SJSA1 (cell line): Measurements from ENCODE around the gene AFTPH. TPM values are rescaled to one million over a fixed set of nuclear protein-coding genes. Genes with fewer than 3 reads are reported as not detected.

Source experiments
- DNase-seq, 2 experiments: peaks; one replicate each; pipeline ENCODE4 v3.0.0-alpha.2; 2015 to 2020; ENCODE audit warnings: low spot score in 2 of 2, low read depth in 1 of 2
- H3K27ac ChIP-seq: fragments of 250-450 bp; sonication (Bioruptor Pico); 2 replicates; pipeline ENCODE4 v1.5.1; 2020; ENCODE audit warnings: mild to moderate bottlenecking, moderate library complexity
- H3K27me3 ChIP-seq: fragments of 250-450 bp; sonication (Bioruptor Pico); replicated peaks from 2 replicates; pipeline ENCODE4 v1.5.1; 2020; ENCODE audit warnings: mild to moderate bottlenecking, moderate library complexity
- H3K36me3 ChIP-seq: fragments of 250-450 bp; sonication (Bioruptor Pico); 2 replicates; pipeline ENCODE4 v1.5.1; 2020; ENCODE audit warnings: mild to moderate bottlenecking
- H3K4me1 ChIP-seq: fragments of 250-450 bp; sonication (Bioruptor Pico); replicated peaks from 2 replicates; pipeline ENCODE4 v1.6.1; 2021; ENCODE audit warnings: mild to moderate bottlenecking
- H3K4me3 ChIP-seq: fragments of 250-450 bp; sonication (Bioruptor Pico); 2 replicates; pipeline ENCODE4 v1.5.1; 2020; ENCODE audit warnings: mild to moderate bottlenecking
- H3K9me3 ChIP-seq: fragments of 250-450 bp; sonication (Bioruptor Pico); replicated peaks from 2 replicates; pipeline ENCODE4 v1.5.1; 2020; ENCODE audit warnings: mild to moderate bottlenecking
- total RNA-seq: library from RNA; depleted of rRNA; stranded (reverse); fragments of >200 nt; shearing (Covaris generic); gene quantifications from 2 replicates; pipeline ENCODE4 v1.2.3, GENCODE V29; 2014; rRNA removed

Gene AFTPH, protein sequence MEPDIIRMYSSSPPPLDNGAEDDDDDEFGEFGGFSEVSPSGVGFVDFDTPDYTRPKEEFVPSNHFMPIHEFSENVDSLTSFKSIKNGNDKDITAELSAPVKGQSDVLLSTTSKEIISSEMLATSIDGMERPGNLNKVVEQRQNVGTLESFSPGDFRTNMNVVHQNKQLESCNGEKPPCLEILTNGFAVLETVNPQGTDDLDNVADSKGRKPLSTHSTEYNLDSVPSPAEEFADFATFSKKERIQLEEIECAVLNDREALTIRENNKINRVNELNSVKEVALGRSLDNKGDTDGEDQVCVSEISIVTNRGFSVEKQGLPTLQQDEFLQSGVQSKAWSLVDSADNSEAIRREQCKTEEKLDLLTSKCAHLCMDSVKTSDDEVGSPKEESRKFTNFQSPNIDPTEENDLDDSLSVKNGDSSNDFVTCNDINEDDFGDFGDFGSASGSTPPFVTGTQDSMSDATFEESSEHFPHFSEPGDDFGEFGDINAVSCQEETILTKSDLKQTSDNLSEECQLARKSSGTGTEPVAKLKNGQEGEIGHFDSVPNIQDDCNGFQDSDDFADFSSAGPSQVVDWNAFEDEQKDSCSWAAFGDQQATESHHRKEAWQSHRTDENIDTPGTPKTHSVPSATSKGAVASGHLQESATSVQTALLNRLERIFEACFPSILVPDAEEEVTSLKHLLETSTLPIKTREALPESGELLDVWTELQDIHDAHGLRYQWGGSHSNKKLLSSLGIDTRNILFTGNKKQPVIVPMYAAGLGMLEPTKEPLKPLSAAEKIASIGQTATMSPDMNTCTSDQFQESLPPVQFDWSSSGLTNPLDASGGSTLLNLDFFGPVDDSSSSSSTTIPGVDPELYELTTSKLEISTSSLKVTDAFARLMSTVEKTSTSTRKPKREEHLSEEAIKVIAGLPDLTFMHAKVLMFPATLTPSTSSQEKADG
- total RNA-seq, result 20.4 and 24.4 TPM in 2 replicates

DNA sequence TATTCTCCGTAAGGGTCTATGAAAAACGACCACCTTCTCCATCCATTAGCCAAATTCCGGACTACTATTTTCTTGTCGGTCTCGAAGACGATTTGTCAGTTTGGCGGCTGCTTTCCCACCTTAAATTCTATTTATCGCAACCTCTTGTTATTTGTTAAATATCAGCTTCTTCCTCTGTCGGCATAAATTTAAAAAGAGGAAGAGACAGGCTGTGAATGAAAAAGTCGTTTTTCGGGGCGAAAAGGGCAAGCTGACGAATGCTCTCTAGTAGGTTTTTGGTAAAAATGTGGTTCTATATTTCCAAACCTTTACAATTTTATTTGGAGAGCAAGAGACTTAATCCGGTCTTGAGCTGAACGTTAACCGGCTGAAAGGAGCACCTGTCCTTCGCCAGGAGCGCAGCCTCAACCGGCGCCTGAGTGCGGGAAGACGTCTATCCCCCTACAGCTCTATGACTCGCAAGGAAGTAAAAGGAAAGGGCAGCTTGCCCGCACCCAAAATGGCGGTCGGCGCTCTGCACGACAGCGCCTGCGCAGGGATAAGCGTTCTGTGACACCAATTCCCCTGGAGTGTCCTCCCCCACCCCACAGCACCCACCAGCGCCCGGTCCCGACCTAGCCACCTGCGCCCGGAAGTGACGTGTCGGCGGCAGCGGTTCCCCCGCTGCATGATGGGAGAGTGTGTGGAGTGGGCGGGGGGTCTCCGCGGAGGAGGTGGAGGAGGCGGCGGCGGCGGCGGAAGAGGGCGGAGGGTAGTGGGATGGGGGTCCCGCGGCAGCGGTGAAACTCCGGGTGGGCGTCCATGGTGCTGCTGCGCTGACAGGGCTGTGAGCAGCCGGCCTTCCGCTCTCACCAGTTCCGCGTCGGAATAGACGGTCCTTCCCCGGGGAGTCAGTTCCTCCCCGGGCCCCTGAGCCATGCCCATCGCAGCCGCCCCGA is at the start of gene AFTPH:
Gene AFTPH, plus strand, starts transcription at position 663 of the 938 bp plus-strand sequence. CDS start 27,147 bp downstream, outside the sequence.
- Histone ChIP-seq H3K4me3 (peak within 1 kb of the TSS; percentile 86), H3K27ac (0 out of 2 replicates have a peak within 1 kb of the TSS, but pooled peaks have one; percentile 4), H3K27me3 (peaks cover 11% of the 10 kb centered on the region), H3K4me1 (peaks cover 6% of the 10 kb centered on the region), H3K36me3 (peaks cover 6% of the 10 kb centered on the region; the same call in 1 of the 2 replicates), H3K9me3 (no peaks in the 10 kb centered on the region)
- peak; percentile 97 to 99 for DNase-seq

DNA sequence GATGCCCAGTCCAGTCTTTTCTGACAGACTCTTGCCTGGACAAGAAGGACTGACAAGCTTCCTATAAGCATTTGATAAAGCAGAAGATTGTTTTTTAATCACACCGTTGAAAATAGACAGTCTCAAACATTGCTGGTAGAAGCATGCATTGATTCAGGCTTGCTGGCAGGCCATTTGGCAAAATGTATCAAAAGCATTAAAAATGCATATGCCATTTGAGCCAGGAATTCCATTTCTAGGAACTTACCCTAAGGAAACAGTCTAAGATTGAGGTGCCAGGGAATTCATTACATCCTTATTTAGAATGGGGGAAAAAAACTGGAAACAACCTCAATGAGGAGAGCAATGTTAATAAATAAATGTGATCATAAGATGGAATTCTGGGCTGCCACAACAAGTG is 49.5 kb upstream of the AFTPH start:
- no peaks in the 10 kb centered on the region for H3K36me3 ChIP-seq
- H3K9me3 ChIP-seq, result no peaks in the 10 kb centered on the region
- no peak for DNase-seq
- 0 out of 2 replicates have a peak, but pooled peaks cover 2% of the 10 kb centered on the region for H3K27me3 ChIP-seq
- no peaks in the 10 kb centered on the region for H3K4me1 ChIP-seq
- H3K4me3 ChIP-seq, result no peak overlapping the region
- H3K27ac ChIP-seq, result no peak overlapping the region

DNA sequence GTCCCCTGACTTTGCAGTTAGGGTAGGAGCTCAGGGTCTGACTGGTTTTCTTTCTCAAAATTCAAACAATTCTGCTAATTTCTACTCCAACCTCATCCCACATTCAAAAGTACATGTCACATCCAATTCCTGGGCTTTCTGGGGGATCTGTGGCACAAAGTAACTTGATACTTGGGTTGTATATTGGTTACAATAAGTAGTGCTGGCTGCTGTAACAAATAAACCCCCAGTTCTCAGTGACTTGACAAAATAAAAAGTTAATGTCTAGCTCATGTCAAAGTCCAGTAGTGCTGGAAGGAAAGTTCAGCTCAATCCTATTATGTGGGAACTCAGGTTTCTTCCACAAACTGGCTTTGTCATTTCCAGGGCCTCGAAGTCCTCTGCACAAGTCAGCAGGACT is 47.1 kb upstream of the AFTPH start:
- no peak overlapping the region for H3K27ac ChIP-seq
- H3K27me3 ChIP-seq, result no peaks in the 10 kb centered on the region
- no peaks in the 10 kb centered on the region for H3K4me1 ChIP-seq
- no peaks in the 10 kb centered on the region for H3K36me3 ChIP-seq
- no peak for DNase-seq
- no peaks in the 10 kb centered on the region for H3K9me3 ChIP-seq
- no peak overlapping the region for H3K4me3 ChIP-seq

DNA sequence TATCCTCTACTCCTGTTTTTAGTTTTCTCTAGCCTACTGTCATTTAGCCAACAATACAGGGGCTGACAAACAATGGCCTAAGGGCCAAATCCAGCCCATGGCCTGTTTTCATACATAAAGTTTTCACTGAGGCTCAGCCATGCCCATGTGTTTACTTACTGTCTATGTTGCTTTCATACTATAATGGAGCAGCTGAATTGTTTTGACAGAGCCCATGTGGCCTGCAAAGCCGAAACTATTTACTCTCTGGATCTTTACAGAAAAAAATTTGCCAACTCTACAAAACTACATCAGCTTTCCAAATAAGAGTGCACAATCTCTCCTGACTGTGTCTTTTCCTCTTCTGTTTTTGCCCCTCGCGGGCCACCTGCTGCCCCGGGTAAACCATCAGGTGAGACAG is 46.1 kb upstream of the AFTPH start:
- H3K9me3 ChIP-seq, result no peaks in the 10 kb centered on the region
- no peaks in the 10 kb centered on the region for H3K27me3 ChIP-seq
- no peak for DNase-seq
- no peaks in the 10 kb centered on the region for H3K4me1 ChIP-seq
- no peaks in the 10 kb centered on the region for H3K36me3 ChIP-seq
- H3K27ac ChIP-seq, result no peak overlapping the region
- no peak overlapping the region for H3K4me3 ChIP-seq

DNA sequence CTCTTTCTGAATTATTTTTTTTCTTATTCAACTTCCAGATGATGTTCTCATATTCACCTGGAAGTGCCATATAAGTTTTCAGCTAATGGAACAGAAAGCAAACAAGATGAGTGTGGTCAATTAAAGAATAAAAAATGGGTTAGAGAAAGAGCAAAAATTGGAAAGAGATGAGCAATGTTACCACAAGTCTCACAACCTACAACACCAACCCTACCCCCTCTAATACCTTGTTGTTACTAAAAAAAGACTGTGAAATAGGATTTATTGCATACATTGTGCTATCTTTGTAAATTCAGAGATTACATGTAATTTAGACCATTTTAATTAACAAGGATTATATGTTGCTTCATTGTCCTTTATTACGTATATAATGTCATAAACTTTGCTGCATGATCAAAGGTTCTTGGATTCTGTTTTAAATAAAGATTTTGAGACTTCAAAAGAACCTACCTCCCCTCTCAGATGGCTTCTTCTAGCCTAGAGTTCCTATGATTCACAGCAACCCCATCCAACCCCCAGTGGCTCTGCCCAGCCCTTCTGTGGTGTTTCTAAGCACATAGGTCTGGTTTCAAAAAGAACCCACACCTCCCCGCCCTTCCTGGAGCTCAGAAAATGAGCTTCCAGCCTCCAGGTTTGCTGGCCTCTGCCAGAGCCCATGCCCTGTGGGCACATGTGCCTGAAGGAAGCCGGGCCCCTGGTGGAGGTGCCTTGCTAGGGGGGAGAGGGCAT is 45.5 kb upstream of the AFTPH start:
- no peaks in the 10 kb centered on the region for H3K36me3 ChIP-seq
- no peaks in the 10 kb centered on the region for H3K9me3 ChIP-seq
- H3K27me3 ChIP-seq, result no peaks in the 10 kb centered on the region
- no peak overlapping the region for H3K4me3 ChIP-seq
- no peak for DNase-seq
- H3K27ac ChIP-seq, result no peak overlapping the region
- H3K4me1 ChIP-seq, result no peaks in the 10 kb centered on the region

DNA sequence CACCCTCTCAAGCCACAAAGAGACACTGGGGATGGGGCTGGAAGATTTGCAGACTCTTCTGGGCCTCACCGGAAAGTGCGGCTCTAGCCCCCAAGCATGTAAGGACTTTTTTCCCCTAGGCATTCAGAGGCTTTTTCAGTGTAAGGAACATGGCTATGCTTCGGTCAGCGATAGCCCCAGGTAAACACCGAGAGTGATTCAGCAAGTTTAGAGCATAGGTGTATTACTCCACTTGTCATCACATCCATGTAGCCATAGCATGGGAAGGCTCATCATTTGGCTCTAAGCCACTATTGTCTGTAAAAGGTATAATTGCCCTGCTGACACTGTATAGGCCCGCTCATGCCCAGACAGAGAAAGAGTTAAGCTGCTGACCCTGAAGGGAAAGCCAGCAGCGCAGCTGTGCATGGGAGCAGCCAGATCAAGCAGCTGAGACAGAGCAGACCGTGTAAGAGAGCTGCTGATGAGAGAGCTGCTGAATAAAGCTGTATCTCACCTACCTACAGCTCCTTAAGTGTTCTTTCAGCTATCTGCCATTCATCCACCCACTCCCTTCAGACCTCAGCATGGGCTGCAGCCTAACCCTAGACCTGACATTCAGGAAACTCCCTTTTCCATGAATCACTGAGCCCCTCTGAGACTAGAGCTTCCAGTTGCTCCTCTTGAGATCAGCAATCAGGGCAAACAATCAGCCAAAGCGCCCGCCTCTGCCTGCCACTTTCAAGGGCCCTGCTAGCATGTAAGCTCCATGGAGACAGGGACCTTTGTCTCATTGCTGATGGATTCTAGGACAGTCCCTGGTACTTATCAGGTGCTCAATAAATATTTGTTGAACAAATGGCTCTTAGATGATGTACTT is 44.6 kb upstream of the AFTPH start:
- no peak overlapping the region for H3K27ac ChIP-seq
- no peak for DNase-seq
- H3K4me3 ChIP-seq, result no peak overlapping the region
- H3K9me3 ChIP-seq, result no peaks in the 10 kb centered on the region
- no peaks in the 10 kb centered on the region for H3K4me1 ChIP-seq
- no peaks in the 10 kb centered on the region for H3K36me3 ChIP-seq
- no peaks in the 10 kb centered on the region for H3K27me3 ChIP-seq

DNA sequence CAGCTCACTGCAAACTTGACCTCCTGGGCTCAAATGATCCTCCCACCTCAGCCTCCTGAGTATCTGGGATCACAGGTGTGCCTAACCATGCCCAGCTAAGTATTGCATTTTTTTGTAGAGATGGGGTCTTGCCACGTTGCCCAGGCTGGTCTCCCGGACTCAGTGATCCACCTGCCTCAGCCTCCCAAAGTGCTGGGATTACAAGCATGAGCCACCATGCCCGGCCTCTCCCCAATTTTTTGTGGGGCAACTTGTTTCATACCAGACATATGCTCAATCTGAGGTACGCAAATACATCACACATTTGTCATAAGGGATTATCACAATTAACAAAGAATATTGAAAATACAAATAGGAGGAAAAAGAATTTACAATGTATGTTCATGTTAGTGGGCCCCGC is 42.5 kb upstream of the AFTPH start:
- no peak overlapping the region for H3K4me3 ChIP-seq
- H3K9me3 ChIP-seq, result no peaks in the 10 kb centered on the region
- no peak overlapping the region for H3K27ac ChIP-seq
- no peaks in the 10 kb centered on the region for H3K4me1 ChIP-seq
- no peaks in the 10 kb centered on the region; the same call in 1 of the 2 replicates for H3K27me3 ChIP-seq
- no peaks in the 10 kb centered on the region for H3K36me3 ChIP-seq
- no peak for DNase-seq

DNA sequence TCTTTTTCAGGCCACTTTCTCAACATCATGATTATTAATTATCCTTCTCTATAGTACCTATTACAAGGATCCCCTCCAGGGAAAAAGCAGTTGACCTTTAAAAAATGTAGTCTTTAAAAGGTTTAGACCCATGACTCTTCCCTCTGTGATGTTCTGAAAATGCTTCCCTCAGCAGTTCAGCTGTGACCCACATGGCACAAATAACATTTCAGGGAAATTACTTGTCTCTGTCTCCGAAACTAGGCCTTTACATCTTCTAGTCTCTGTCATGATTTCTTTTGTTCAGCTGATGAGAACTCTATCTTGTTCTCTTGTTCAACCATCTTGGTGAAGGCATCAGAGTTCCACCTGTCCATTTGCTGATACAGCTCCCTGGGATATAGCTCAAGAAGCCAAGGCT is 41.9 kb upstream of the AFTPH start:
- peaks cover 4% of the 10 kb centered on the region; the same call in 1 of the 2 replicates for H3K27me3 ChIP-seq
- DNase-seq, result no peak
- H3K4me3 ChIP-seq, result no peak overlapping the region
- H3K36me3 ChIP-seq, result no peaks in the 10 kb centered on the region
- H3K4me1 ChIP-seq, result no peaks in the 10 kb centered on the region
- H3K27ac ChIP-seq, result no peak overlapping the region
- no peaks in the 10 kb centered on the region for H3K9me3 ChIP-seq

DNA sequence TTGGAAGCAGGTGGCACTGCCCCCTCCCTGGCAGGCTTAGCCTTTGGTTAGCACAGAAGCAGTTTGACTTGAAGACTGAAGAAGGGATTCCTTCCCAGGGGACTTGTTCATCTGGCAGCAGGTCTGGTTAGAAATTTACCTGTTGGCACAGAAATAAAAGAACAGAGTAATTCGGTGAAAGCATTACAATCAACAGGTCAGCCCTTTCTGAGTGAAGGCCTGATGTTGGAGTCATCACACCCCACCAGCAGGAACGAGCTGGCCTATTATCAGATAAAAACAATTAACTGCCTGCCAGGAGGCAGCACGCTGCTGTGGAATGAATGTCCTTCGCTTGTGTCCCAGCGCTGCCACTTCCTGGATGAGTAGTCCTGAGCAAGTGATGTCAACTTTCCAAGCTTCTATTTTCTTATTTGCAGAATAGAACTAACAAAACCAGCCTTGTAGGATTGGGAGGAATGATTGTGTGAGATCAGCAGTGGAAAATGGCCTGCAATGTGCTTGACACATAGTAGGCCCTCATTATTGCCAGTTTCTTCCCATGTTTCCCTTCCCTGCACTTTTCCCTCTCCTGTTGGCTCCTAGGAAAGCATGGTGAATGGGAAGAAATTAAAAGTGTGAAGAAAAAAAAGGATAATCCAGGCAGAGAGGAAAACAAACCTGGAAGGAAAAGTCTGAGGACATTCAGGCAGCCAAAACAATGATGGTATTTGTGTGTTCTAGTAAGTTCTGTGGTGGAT is 41.2 kb upstream of the AFTPH start:
- H3K27ac ChIP-seq, result no peak overlapping the region
- peak in 1 of 2 experiments; percentile 25 for DNase-seq
- no peaks in the 10 kb centered on the region for H3K4me1 ChIP-seq
- H3K4me3 ChIP-seq, result no peak overlapping the region
- H3K36me3 ChIP-seq, result no peaks in the 10 kb centered on the region
- H3K27me3 ChIP-seq, result peaks cover 5% of the 10 kb centered on the region; the same call in 1 of the 2 replicates
- no peaks in the 10 kb centered on the region for H3K9me3 ChIP-seq

DNA sequence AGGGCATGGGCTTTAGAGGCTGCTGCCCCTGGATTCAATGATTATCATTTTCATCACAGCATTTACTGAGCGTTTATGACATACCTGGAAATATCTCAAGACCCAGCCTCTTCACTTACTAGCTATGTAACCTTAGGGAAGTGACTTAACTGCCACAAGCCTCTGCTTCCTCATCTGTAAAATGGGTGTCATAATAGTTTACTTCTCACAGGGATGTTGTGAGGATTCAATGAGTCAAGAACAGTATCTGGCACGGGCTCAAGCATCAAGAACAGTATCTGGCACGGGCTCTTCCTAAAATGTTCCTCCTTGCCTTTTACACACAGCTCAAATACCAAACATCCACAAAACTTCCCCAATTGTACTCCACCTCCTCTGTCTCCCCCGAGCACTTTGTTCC is 38.8 kb upstream of the AFTPH start:
- DNase-seq, result no peak
- Histone ChIP-seq H3K9me3 (no peaks in the 10 kb centered on the region), H3K4me1 (no peaks in the 10 kb centered on the region), H3K36me3 (no peaks in the 10 kb centered on the region), H3K27me3 (peaks cover 5% of the 10 kb centered on the region; the same call in 1 of the 2 replicates), H3K27ac (no peak overlapping the region), H3K4me3 (no peak overlapping the region)

DNA sequence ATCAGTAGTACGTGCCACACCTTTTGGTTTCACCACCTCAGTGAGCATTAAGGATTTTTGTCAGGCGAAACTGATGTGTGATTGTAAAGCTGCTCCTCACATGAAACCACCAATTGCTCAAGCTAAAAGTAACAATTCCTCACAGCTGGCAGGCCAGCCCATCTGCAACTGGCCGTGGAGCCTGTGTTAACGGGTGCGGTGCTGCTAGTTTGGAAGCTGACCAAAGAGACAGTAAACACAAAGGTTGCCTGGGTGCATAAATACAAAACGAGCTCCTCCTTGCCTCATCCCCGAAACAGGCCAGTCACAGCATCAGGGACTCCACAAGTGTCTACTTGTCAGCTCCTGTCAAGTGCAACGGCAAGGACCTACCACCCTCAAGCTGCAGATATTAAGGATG is 38.2 kb upstream of the AFTPH start:
- no peak for DNase-seq
- Histone ChIP-seq H3K4me1 (no peaks in the 10 kb centered on the region), H3K27me3 (peaks cover 5% of the 10 kb centered on the region; the same call in 1 of the 2 replicates), H3K9me3 (no peaks in the 10 kb centered on the region), H3K4me3 (no peak overlapping the region), H3K27ac (no peak overlapping the region), H3K36me3 (no peaks in the 10 kb centered on the region)
